OCI-LY1 (cell line): Measurements from ENCODE around the gene SNTG2.

Source experiments
- H2AFZ ChIP-seq: fragments of 200-600 bp; sonication (generic), shearing (Covaris generic); 2 replicates; pipeline ENCODE4 v1.6.0; 2014; ENCODE audit warnings: antibody characterized with exemption, mild to moderate bottlenecking, low read length
- H3F3A ChIP-seq: fragments of 200-600 bp; sonication (generic), shearing (Covaris generic); 2 replicates; pipeline ENCODE4 v1.6.0; 2014; ENCODE audit warnings: mild to moderate bottlenecking, antibody characterized with exemption, low read length, moderate library complexity; ENCODE audit not compliant: insufficient read depth
- H3K27ac ChIP-seq: fragments of 200-600 bp; sonication (generic); 2 replicates; pipeline ENCODE4 v1.5.1; 2014; ENCODE audit warnings: low read length, mixed run types, mild to moderate bottlenecking, low read depth; ENCODE audit not compliant: poor library complexity, severe bottlenecking
- H3K27me3 ChIP-seq: fragments of 200-600 bp; sonication (generic); 2 replicates; pipeline ENCODE4 v1.6.0; 2014; ENCODE audit warnings: antibody characterized with exemption, mild to moderate bottlenecking, low read length, moderate library complexity; ENCODE audit not compliant: insufficient read depth
- H3K36me3 ChIP-seq: fragments of 200-600 bp; sonication (generic); 2 replicates; pipeline ENCODE4 v1.6.1; 2014; ENCODE audit warnings: mild to moderate bottlenecking, antibody characterized with exemption, low read length, moderate library complexity, mixed read lengths; ENCODE audit not compliant: insufficient read depth
- H3K4me1 ChIP-seq: fragments of 200-600 bp; sonication (generic); 2 replicates; pipeline ENCODE4 v1.5.1; 2014; ENCODE audit warnings: mild to moderate bottlenecking, low read length, moderate library complexity; ENCODE audit not compliant: insufficient read depth, severe bottlenecking
- H3K4me2 ChIP-seq: fragments of 200-600 bp; sonication (generic), shearing (Covaris generic); 2 replicates; pipeline ENCODE4 v1.6.1; 2014; ENCODE audit warnings: low read length
- H3K4me3 ChIP-seq: fragments of 200-600 bp; sonication (generic); 2 replicates; pipeline ENCODE4 v1.5.1; 2014; ENCODE audit warnings: low read length, low read depth, mild to moderate bottlenecking, mixed read lengths; ENCODE audit not compliant: poor library complexity, severe bottlenecking
- H3K79me2 ChIP-seq: fragments of 200-600 bp; shearing (Covaris generic); 2 replicates; pipeline ENCODE4 v1.6.1; 2016; ENCODE audit warnings: mixed run types, low read length, mixed read lengths; ENCODE audit not compliant: insufficient read depth
- H3K9ac ChIP-seq: fragments of 200-600 bp; sonication (generic), shearing (Covaris generic); 2 replicates; pipeline ENCODE4 v1.6.1; 2014; ENCODE audit warnings: mild to moderate bottlenecking, low read length, mixed read lengths
- H3K9me2 ChIP-seq: fragments of 200-600 bp; sonication (generic), shearing (Covaris generic); 2 replicates; pipeline ENCODE4 v1.6.1; 2014; ENCODE audit warnings: low read depth, mild to moderate bottlenecking, low read length, mixed read lengths
- H3K9me3 ChIP-seq: fragments of 200-600 bp; shearing (Covaris generic); 2 replicates; pipeline ENCODE4 v1.6.1; 2014; ENCODE audit warnings: low read length, mixed read lengths
- H4K20me1 ChIP-seq: fragments of 200-600 bp; sonication (generic), shearing (Covaris generic); 2 replicates; pipeline ENCODE4 v1.6.0; 2016; ENCODE audit warnings: mild to moderate bottlenecking, low read length; ENCODE audit not compliant: insufficient read depth
- EZH2 ChIP-seq: fragments of 200-600 bp; sonication (generic), shearing (Covaris generic); IDR thresholded peaks from 2 replicates; pipeline ENCODE4 v1.8.0; 2017; ENCODE audit warnings: borderline replicate concordance, mixed run types, mild to moderate bottlenecking, antibody characterized with exemption, low read length, moderate library complexity, mixed read lengths
- TF ChIP-seq, protein P1 (sequence below): fragments of 200-600 bp; sonication (generic), shearing (Covaris generic); IDR thresholded peaks from 2 replicates; pipeline ENCODE4 v1.5.1; 2017; ENCODE audit warnings: mild to moderate bottlenecking, antibody characterized with exemption, low read length, moderate library complexity, mixed read lengths

The SNTG2 gene

GRCh38 chr2:1070601-1071000, 120.0 kb downstream of the SNTG2 start:
- no peak overlapping the region for H3K4me3 ChIP-seq
- H3K27ac ChIP-seq, result no peak overlapping the region
- H3K36me3 ChIP-seq, result no peaks in the 10 kb centered on the region
- H3K9me3 ChIP-seq, result no peaks in the 10 kb centered on the region
- no peak overlapping the region for H3K9ac ChIP-seq
- no peaks in the 10 kb centered on the region for H3K4me1 ChIP-seq
- no peaks in the 10 kb centered on the region for H3K79me2 ChIP-seq
- no peaks in the 10 kb centered on the region for H3F3A ChIP-seq
- H2AFZ ChIP-seq, result no peak overlapping the region
- no peaks in the 10 kb centered on the region for H4K20me1 ChIP-seq
- no peaks in the 10 kb centered on the region for H3K27me3 ChIP-seq
- H3K9me2 ChIP-seq, result no peaks in the 10 kb centered on the region
- no peak overlapping the region for H3K4me2 ChIP-seq
- TF ChIP-seq, protein P1, sequence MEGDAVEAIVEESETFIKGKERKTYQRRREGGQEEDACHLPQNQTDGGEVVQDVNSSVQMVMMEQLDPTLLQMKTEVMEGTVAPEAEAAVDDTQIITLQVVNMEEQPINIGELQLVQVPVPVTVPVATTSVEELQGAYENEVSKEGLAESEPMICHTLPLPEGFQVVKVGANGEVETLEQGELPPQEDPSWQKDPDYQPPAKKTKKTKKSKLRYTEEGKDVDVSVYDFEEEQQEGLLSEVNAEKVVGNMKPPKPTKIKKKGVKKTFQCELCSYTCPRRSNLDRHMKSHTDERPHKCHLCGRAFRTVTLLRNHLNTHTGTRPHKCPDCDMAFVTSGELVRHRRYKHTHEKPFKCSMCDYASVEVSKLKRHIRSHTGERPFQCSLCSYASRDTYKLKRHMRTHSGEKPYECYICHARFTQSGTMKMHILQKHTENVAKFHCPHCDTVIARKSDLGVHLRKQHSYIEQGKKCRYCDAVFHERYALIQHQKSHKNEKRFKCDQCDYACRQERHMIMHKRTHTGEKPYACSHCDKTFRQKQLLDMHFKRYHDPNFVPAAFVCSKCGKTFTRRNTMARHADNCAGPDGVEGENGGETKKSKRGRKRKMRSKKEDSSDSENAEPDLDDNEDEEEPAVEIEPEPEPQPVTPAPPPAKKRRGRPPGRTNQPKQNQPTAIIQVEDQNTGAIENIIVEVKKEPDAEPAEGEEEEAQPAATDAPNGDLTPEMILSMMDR, result no peak
- TF ChIP-seq EZH2, result no peak

- Histone ChIP-seq H4K20me1 (no peaks in the 10 kb centered on the region), H3K4me2 (no peak overlapping the region), H3K9ac (no peak overlapping the region)
Observed at GRCh38 chr2:1071650-1072049, 121.0 kb downstream of the SNTG2 start.

GRCh38 chr2:1072250-1072649, 121.6 kb downstream of the SNTG2 start:
- TF ChIP-seq EZH2, result no peak
- TF ChIP-seq, protein P1, result no peak
- Histone ChIP-seq H3F3A (no peaks in the 10 kb centered on the region), H3K36me3 (no peaks in the 10 kb centered on the region), H3K79me2 (no peaks in the 10 kb centered on the region), H3K4me3 (no peak overlapping the region), H3K9me2 (no peaks in the 10 kb centered on the region), H3K9ac (no peak overlapping the region), H3K27me3 (no peaks in the 10 kb centered on the region), H3K4me1 (no peaks in the 10 kb centered on the region), H3K4me2 (no peak overlapping the region), H3K9me3 (no peaks in the 10 kb centered on the region), H4K20me1 (no peaks in the 10 kb centered on the region), H3K27ac (no peak overlapping the region), H2AFZ (no peak overlapping the region)

More at GRCh38 chr2:1071650-1072049, 121.0 kb downstream of the SNTG2 start:
- H3K36me3 ChIP-seq, result no peaks in the 10 kb centered on the region
- H3K79me2 ChIP-seq, result no peaks in the 10 kb centered on the region
- no peaks in the 10 kb centered on the region for H3K9me2 ChIP-seq
- no peak overlapping the region for H2AFZ ChIP-seq
- no peak overlapping the region for H3K4me3 ChIP-seq
- H3F3A ChIP-seq, result no peaks in the 10 kb centered on the region
- H3K9me3 ChIP-seq, result no peaks in the 10 kb centered on the region
- H3K27me3 ChIP-seq, result no peaks in the 10 kb centered on the region
- no peaks in the 10 kb centered on the region for H3K4me1 ChIP-seq
- no peak overlapping the region for H3K27ac ChIP-seq
- TF ChIP-seq, protein P1, result no peak
- TF ChIP-seq EZH2, result no peak
